WTC11 (cell line): ENCODE data around the gene ZCCHC7. TPM values are rescaled to one million over a fixed set of nuclear protein-coding genes. Genes with fewer than 3 reads are reported as not detected.
A peak's percentile ranks its signal among the peaks of the same experiment; 100 is the strongest.

Source experiments
- ATAC-seq: fragments of 200-7000 bp; cut with Tn5 transposase; 2 replicates; pipeline ENCODE4 v1.10.0; 2021; ENCODE audit warnings: mild to moderate bottlenecking, moderate library complexity
- CTCF ChIA-PET: fragments of 300-600 bp; sonication (Branson Sonifier 250); formaldehyde crosslinking; loops from one replicate; lab custom pipeline; 2021; ENCODE audit warnings: antibody characterized with exemption; lab: Charles Lee
- POLR2A ChIA-PET: fragments of 350-600 bp; sonication (Branson Sonifier 250); formaldehyde crosslinking; loops from one replicate; lab custom pipeline; 2021; ENCODE audit warnings: antibody characterized with exemption; lab: Charles Lee
- DNase-seq: peaks from one replicate; pipeline ENCODE4 v3.0.0; 2021; ENCODE audit warnings: low spot score
- H3K27ac Mint-ChIP-seq: 2 replicates; pipeline ENCODE4 v1.8.0; 2021; ENCODE audit warnings: mixed read lengths
- H3K27me3 Mint-ChIP-seq: 2 replicates; pipeline ENCODE4 v1.8.0; 2021; ENCODE audit warnings: low read depth, mild to moderate bottlenecking, moderate library complexity, mixed read lengths
- H3K36me3 Mint-ChIP-seq: 2 replicates; pipeline ENCODE4 v1.8.0; 2021; ENCODE audit warnings: mixed read lengths
- H3K4me1 Mint-ChIP-seq: 2 replicates; pipeline ENCODE4 v1.8.0; 2022; ENCODE audit warnings: mixed read lengths
- H3K4me3 Mint-ChIP-seq: 2 replicates; pipeline ENCODE4 v1.8.0; 2021; ENCODE audit warnings: mild to moderate bottlenecking, moderate library complexity, mixed read lengths
- H3K9me3 Mint-ChIP-seq: 2 replicates; pipeline ENCODE4 v1.8.0; 2021; ENCODE audit warnings: mixed read lengths
- AR ChIP-seq: fragments of 250-450 bp; sonication (Bioruptor Pico); IDR thresholded peaks from 2 replicates; pipeline ENCODE4 v1.9.0; 2021; ENCODE audit warnings: mild to moderate bottlenecking
- ATF1 ChIP-seq: sonication (generic); formaldehyde crosslinking; IDR thresholded peaks from 2 replicates; pipeline ENCODE4 v1.8.1; 2023; ENCODE audit warnings: mild to moderate bottlenecking, moderate library complexity, missing genetic modification reagents
- CREM ChIP-seq: sonication (generic); formaldehyde crosslinking; IDR thresholded peaks from 2 replicates; pipeline ENCODE4 v1.8.1; 2022; ENCODE audit warnings: mild to moderate bottlenecking, missing genetic modification reagents, moderate library complexity
- ERG ChIP-seq: fragments of 250-450 bp; sonication (Bioruptor Pico); IDR thresholded peaks from 2 replicates; pipeline ENCODE4 v1.8.0; 2021; ENCODE audit warnings: mild to moderate bottlenecking
- ETV6 ChIP-seq: sonication (generic); formaldehyde crosslinking; IDR thresholded peaks from 2 replicates; pipeline ENCODE4 v1.8.1; 2022; ENCODE audit warnings: mild to moderate bottlenecking, missing genetic modification reagents
- GTF2I ChIP-seq: fragments of 250-450 bp; sonication (Bioruptor Pico); conservative IDR thresholded peaks from 2 replicates; pipeline ENCODE4 v1.4.0; 2021; ENCODE audit warnings: mild to moderate bottlenecking
- HMGXB4 ChIP-seq: sonication (generic); formaldehyde crosslinking; IDR thresholded peaks from 2 replicates; pipeline ENCODE4 v1.8.1; 2023; ENCODE audit warnings: mild to moderate bottlenecking, moderate library complexity, missing genetic modification reagents
- MXD4 ChIP-seq: fragments of 250-450 bp; sonication (Bioruptor Pico); IDR thresholded peaks from 2 replicates; pipeline ENCODE4 v1.8.0; 2021; ENCODE audit warnings: mild to moderate bottlenecking, moderate library complexity, borderline replicate concordance
- NR1H2 ChIP-seq: sonication (generic); formaldehyde crosslinking; IDR thresholded peaks from 2 replicates; pipeline ENCODE4 v1.9.0; 2021; ENCODE audit warnings: mild to moderate bottlenecking, moderate library complexity, missing genetic modification reagents
- OVOL2 ChIP-seq: fragments of 250-450 bp; sonication (Bioruptor Pico); IDR thresholded peaks from 2 replicates; pipeline ENCODE4 v1.9.0; 2021; ENCODE audit warnings: mild to moderate bottlenecking, borderline replicate concordance
- PRRX2 ChIP-seq: fragments of 250-450 bp; sonication (Bioruptor Pico); IDR thresholded peaks from 2 replicates; pipeline ENCODE4 v1.8.0; 2021; ENCODE audit warnings: mild to moderate bottlenecking
- USF1 ChIP-seq: sonication (generic); formaldehyde crosslinking; IDR thresholded peaks from 2 replicates; pipeline ENCODE4 v1.8.0; 2022; ENCODE audit warnings: mild to moderate bottlenecking, missing genetic modification reagents
- USF2 ChIP-seq: sonication (generic); formaldehyde crosslinking; IDR thresholded peaks from 2 replicates; pipeline ENCODE4 v1.8.1; 2023; ENCODE audit warnings: mild to moderate bottlenecking, missing genetic modification reagents, moderate library complexity
- ZBTB21 ChIP-seq: sonication (generic); formaldehyde crosslinking; IDR thresholded peaks from 2 replicates; pipeline ENCODE4 v1.8.1; 2023; ENCODE audit warnings: mild to moderate bottlenecking, missing genetic modification reagents, borderline replicate concordance
- ZBTB43 ChIP-seq: sonication (generic); formaldehyde crosslinking; IDR thresholded peaks from 2 replicates; pipeline ENCODE4 v1.8.1; 2023; ENCODE audit warnings: mild to moderate bottlenecking, missing genetic modification reagents
- ZNF396 ChIP-seq: fragments of 250-450 bp; sonication (Bioruptor Pico); IDR thresholded peaks from 2 replicates; pipeline ENCODE4 v1.8.0; 2021; ENCODE audit warnings: mild to moderate bottlenecking, moderate library complexity, borderline replicate concordance
- ZNF532 ChIP-seq: fragments of 250-450 bp; sonication (Bioruptor Pico); IDR thresholded peaks from 2 replicates; pipeline ENCODE4 v1.9.0; 2021; ENCODE audit warnings: mild to moderate bottlenecking, borderline replicate concordance
- total RNA-seq: library from RNA; stranded (reverse); gene quantifications from 3 replicates; pipeline ENCODE4 v1.2.3, GENCODE V29; 2021

ZCCHC7 gene
- total RNA-seq, 1 experiment from 2014 or later: 30.1 TPM

GRCh38 chr9:37255944-37256862, 135.8 kb downstream of the ZCCHC7 start:
- ChIA-PET CTCF (no interaction called here), POLR2A (no interaction called here)
- Mint-ChIP-seq H3K36me3 (no peaks in the 10 kb centered on the region), H3K9me3 (no peaks in the 10 kb centered on the region), H3K27me3 (no peaks in the 10 kb centered on the region), H3K27ac (0 out of 2 replicates have a peak overlapping the region, but pooled peaks have one; percentile 19), H3K4me1 (peaks cover 87% of the 10 kb centered on the region), H3K4me3 (no peak overlapping the region)
- ATAC-seq (no peak), DNase-seq (no peak)
- TF ChIP-seq PRRX2 (no peak), OVOL2 (CRISPR knock-in tag) (no peak), ZBTB43 (no peak), ZBTB21 (CRISPR knock-in tag) (no peak), ATF1 (CRISPR knock-in tag) (no peak), MXD4 (no peak), HMGXB4 (CRISPR knock-in tag) (no peak), USF1 (CRISPR knock-in tag) (no peak), ETV6 (no peak)

- ChIA-PET POLR2A (interaction anchor here (0.6 kb wide), 1 partner anchor 233 kb away, joined by 3 read pairs; no protein-coding TSS in a partner anchor), CTCF (interaction anchor here (0.6 to 3.2 kb wide), 3 partner anchors 151 to 725 kb away, joined by 3 to 37 read pairs (median 3); no protein-coding TSS in a partner anchor)
- Mint-ChIP-seq H3K36me3 (no peaks in the 10 kb centered on the region), H3K4me1 (peaks cover 58% of the 10 kb centered on the region), H3K27ac (peak overlapping the region; percentile 84; the same call in 1 of the 2 replicates), H3K27me3 (no peaks in the 10 kb centered on the region), H3K9me3 (no peaks in the 10 kb centered on the region), H3K4me3 (no peak overlapping the region)
- ATAC-seq (no peak), DNase-seq (no peak)
- no peak for TF ChIP-seq AR
- no peak for TF ChIP-seq USF2
- TF ChIP-seq ZNF532 (CRISPR knock-in tag): no peak
- TF ChIP-seq ETV6: no peak
- no peak for TF ChIP-seq ZNF396
- TF ChIP-seq NR1H2 (CRISPR knock-in tag): no peak
- no peak for TF ChIP-seq CREM (CRISPR knock-in tag)
- no peak for TF ChIP-seq GTF2I (CRISPR knock-in tag)
- TF ChIP-seq USF1 (CRISPR knock-in tag): no peak
- no peak for TF ChIP-seq ERG (CRISPR knock-in tag)
Measured at GRCh38 chr9:37259951-37260350, 139.6 kb downstream of the ZCCHC7 start.
